ENCODE data around the gene PRRG4. TPM values are rescaled to one million over a fixed set of nuclear protein-coding genes. Genes with fewer than 3 reads are reported as not detected.

The PRRG4 gene
- polyA plus RNA-seq, 1 donor (not counting 4 experiments of a cell fraction or from before 2014, with no cell fraction given) = 10.0 TPM

DNA sequence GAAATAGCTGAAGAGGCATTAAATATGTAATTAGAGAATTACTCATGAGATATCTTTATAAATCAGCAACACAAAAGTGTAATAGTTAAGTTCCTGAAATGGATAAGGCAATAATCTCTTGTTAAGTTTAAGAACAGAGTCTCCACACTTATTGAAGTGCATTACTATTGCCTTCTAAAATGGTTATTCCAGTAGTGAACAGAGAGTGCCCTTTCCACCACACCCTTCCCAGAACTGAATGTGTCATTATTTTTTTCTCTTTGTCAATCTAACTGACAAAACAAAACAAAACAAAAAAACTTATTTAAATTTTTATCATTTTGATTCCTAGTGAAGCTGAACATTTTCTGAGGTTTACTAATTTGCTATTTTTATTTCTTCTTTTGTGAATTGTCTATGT is 9.2 kb upstream of the PRRG4 start:
- Histone ChIP-seq H2AFZ (ENCODE audit: control insufficient read depth, low read length) (no peak overlapping the region), H3K9me1 (ENCODE audit: control insufficient read depth, extremely low read depth, insufficient read depth, low read length) (no peaks in the 10 kb centered on the region), H3K9ac (ENCODE audit: control insufficient read depth, extremely low read depth, insufficient read depth, low read length) (no peak overlapping the region), H3K36me3 (ENCODE audit: control insufficient read depth in 2 of 2, extremely low read depth in 1 of 2, insufficient read depth in 2 of 2, low read length in 2 of 2) (no peaks in the 10 kb centered on the region), H3K27me3 (ENCODE audit: control insufficient read depth, extremely low read depth, insufficient read depth, low read length) (no peaks in the 10 kb centered on the region), H3K4me1 (ENCODE audit: control insufficient read depth, extremely low read depth, insufficient read depth, low read length) (peaks cover 15% of the 10 kb centered on the region), H3K27ac (ENCODE audit: control insufficient read depth, insufficient read depth, low read length) (no peak overlapping the region), H3K79me2 (ENCODE audit: control insufficient read depth, insufficient read depth, low read length) (no peaks in the 10 kb centered on the region), H3K4me2 (ENCODE audit: control insufficient read depth, extremely low read depth, insufficient read depth, low read depth, low read length) (no peak overlapping the region), H4K20me1 (ENCODE audit: control insufficient read depth, extremely low read depth, insufficient read depth, low read length) (no peaks in the 10 kb centered on the region), H3K4me3 (ENCODE audit: control insufficient read depth in 2 of 3, extremely low read depth in 1 of 3, insufficient read depth in 2 of 3, low read depth in 1 of 3, low read length in 3 of 3) (no peak overlapping the region), H3K9me3 (ENCODE audit: control insufficient read depth, low read depth, low read length) (no peaks in the 10 kb centered on the region)
- FAIRE-seq (no peak), DNase-seq (ENCODE audit: low read depth, low spot score) (no peak)
- TF ChIP-seq CTCF (optimal IDR thresholded peaks at IDR 0.05 in 1 of 3, IDR thresholded peaks at IDR 0.05 in 1 of 3, conservative IDR thresholded peaks at IDR 0.05 in 1 of 3; ENCODE audit: extremely low read depth in 1 of 3, insufficient read depth in 2 of 3, low read length in 3 of 3) = no peak
- no peak for TF ChIP-seq EZH2 (IDR thresholded peaks at IDR 0.05; ENCODE audit: low read length)
- dilution Hi-C loops (cut with MboI; ENCODE audit: extremely low pct_ligation_motif_present, low sequenced_read_pairs) = no loop called here

GRCh38 chr11:32821517-32821916 is 8.2 kb upstream of the PRRG4 start:
- Histone ChIP-seq H3K9ac (ENCODE audit: control insufficient read depth, extremely low read depth, insufficient read depth, low read length) (no peak overlapping the region), H3K4me3 (ENCODE audit: control insufficient read depth in 2 of 3, extremely low read depth in 1 of 3, insufficient read depth in 2 of 3, low read depth in 1 of 3, low read length in 3 of 3) (no peak overlapping the region), H3K9me1 (ENCODE audit: control insufficient read depth, extremely low read depth, insufficient read depth, low read length) (no peaks in the 10 kb centered on the region), H3K4me1 (ENCODE audit: control insufficient read depth, extremely low read depth, insufficient read depth, low read length) (peaks cover 15% of the 10 kb centered on the region), H3K9me3 (ENCODE audit: control insufficient read depth, low read depth, low read length) (no peaks in the 10 kb centered on the region), H3K27me3 (ENCODE audit: control insufficient read depth, extremely low read depth, insufficient read depth, low read length) (no peaks in the 10 kb centered on the region), H2AFZ (ENCODE audit: control insufficient read depth, low read length) (no peak overlapping the region), H4K20me1 (ENCODE audit: control insufficient read depth, extremely low read depth, insufficient read depth, low read length) (no peaks in the 10 kb centered on the region), H3K27ac (ENCODE audit: control insufficient read depth, insufficient read depth, low read length) (peak overlapping the region; percentile 19), H3K4me2 (ENCODE audit: control insufficient read depth, extremely low read depth, insufficient read depth, low read depth, low read length) (no peak overlapping the region), H3K36me3 (ENCODE audit: control insufficient read depth in 2 of 2, extremely low read depth in 1 of 2, insufficient read depth in 2 of 2, low read length in 2 of 2) (no peaks in the 10 kb centered on the region), H3K79me2 (ENCODE audit: control insufficient read depth, insufficient read depth, low read length) (no peaks in the 10 kb centered on the region)
- dilution Hi-C loops (cut with MboI; ENCODE audit: extremely low pct_ligation_motif_present, low sequenced_read_pairs) = no loop called here
- TF ChIP-seq CTCF (optimal IDR thresholded peaks at IDR 0.05 in 1 of 3, IDR thresholded peaks at IDR 0.05 in 1 of 3, conservative IDR thresholded peaks at IDR 0.05 in 1 of 3; ENCODE audit: extremely low read depth in 1 of 3, insufficient read depth in 2 of 3, low read length in 3 of 3) = no peak
- TF ChIP-seq EZH2 (IDR thresholded peaks at IDR 0.05; ENCODE audit: low read length) = no peak
- DNase-seq (ENCODE audit: low read depth, low spot score) (no peak), FAIRE-seq (peak; percentile 77)
